Osteoblast (primary cell): ENCODE measurements around the gene IQCN. TPM values are rescaled to one million over a fixed set of nuclear protein-coding genes. Genes with fewer than 3 reads are reported as not detected.

Experiments used
- DNase-seq: peaks from one replicate; pipeline ENCODE4 v3.0.0; 2011; ENCODE audit warnings: low spot score, mixed read lengths; ENCODE audit not compliant: insufficient read length; ENCODE audit errors: missing footprints
- H2AFZ ChIP-seq: 2 replicates; pipeline ENCODE4 v1.6.0; 2011; ENCODE audit warnings: mild to moderate bottlenecking, low read length
- H3K27ac ChIP-seq: 2 replicates; pipeline ENCODE4 v1.5.1; 2011; ENCODE audit warnings: mild to moderate bottlenecking, low read depth, low read length, moderate library complexity
- H3K27me3 ChIP-seq: 2 replicates; pipeline ENCODE4 v1.6.0; 2012; ENCODE audit warnings: mild to moderate bottlenecking, control low read depth, inconsistent platforms, low read length, moderate library complexity; ENCODE audit not compliant: insufficient read depth
- H3K36me3 ChIP-seq: 2 replicates; pipeline ENCODE4 v1.5.1; 2011; ENCODE audit warnings: mild to moderate bottlenecking, low read length, control low read depth, moderate library complexity; ENCODE audit not compliant: insufficient read depth
- H3K4me1 ChIP-seq: 2 replicates; pipeline ENCODE4 v1.5.1; 2011; ENCODE audit warnings: mild to moderate bottlenecking, low read length, control low read depth, moderate library complexity; ENCODE audit not compliant: insufficient read depth
- H3K4me2 ChIP-seq: 2 replicates; pipeline ENCODE4 v1.6.0; 2011; ENCODE audit warnings: mild to moderate bottlenecking, low read length; ENCODE audit not compliant: insufficient read depth
- H3K4me3 ChIP-seq: fragments of 200-600 bp; sonication (generic); 3 replicates; pipeline ENCODE4 v1.5.1; 2012; ENCODE audit warnings: mild to moderate bottlenecking, low read length, inconsistent platforms; ENCODE audit not compliant: insufficient read depth
- H3K79me2 ChIP-seq: 2 replicates; pipeline ENCODE4 v1.6.0; 2012; ENCODE audit warnings: mild to moderate bottlenecking, low read length, control low read depth, inconsistent platforms; ENCODE audit not compliant: insufficient read depth
- H3K9me3 ChIP-seq: 2 replicates; pipeline ENCODE4 v1.5.1; 2011; ENCODE audit warnings: low read depth, low read length, control low read depth
- H4K20me1 ChIP-seq: 2 replicates; pipeline ENCODE4 v1.6.0; 2012; ENCODE audit warnings: mild to moderate bottlenecking, low read length, control low read depth; ENCODE audit not compliant: insufficient read depth
- CTCF ChIP-seq: IDR thresholded peaks from 2 replicates; pipeline ENCODE4 v1.5.1; 2011; ENCODE audit warnings: mild to moderate bottlenecking, low read depth, low read length, moderate library complexity; ENCODE audit errors: extremely low read depth
- total RNA-seq: library from RNA; depleted of rRNA; stranded (reverse); fragments of >200 nt; gene quantifications from 2 replicates; pipeline ENCODE4 v1.2.3, GENCODE V29; 2012

Gene IQCN
- total RNA-seq, 1 donor: 2.5 TPM

GRCh38 chr19:18271433-18271841 lies 2.8 kb downstream of the IQCN start:
- Histone ChIP-seq H2AFZ (no peak overlapping the region), H3K4me1 (peaks cover 21% of the 10 kb centered on the region), H3K4me3 (no peak overlapping the region), H3K79me2 (peaks cover 32% of the 10 kb centered on the region), H3K4me2 (no peak overlapping the region), H4K20me1 (peaks cover 48% of the 10 kb centered on the region), H3K27me3 (no peaks in the 10 kb centered on the region), H3K27ac (no peak overlapping the region), H3K36me3 (peaks cover 15% of the 10 kb centered on the region), H3K9me3 (no peaks in the 10 kb centered on the region)
- DNase-seq: peak; percentile 35
- no peak for TF ChIP-seq CTCF

GRCh38 chr19:18270326-18270725 lies 3.9 kb downstream of the IQCN start:
- no peak overlapping the region for H3K4me3 ChIP-seq
- no peak for DNase-seq
- H3K27me3 ChIP-seq: no peaks in the 10 kb centered on the region
- no peaks in the 10 kb centered on the region for H3K9me3 ChIP-seq
- no peak for TF ChIP-seq CTCF
- peaks cover 11% of the 10 kb centered on the region for H3K4me1 ChIP-seq
- H3K27ac ChIP-seq: no peak overlapping the region
- peaks cover 38% of the 10 kb centered on the region for H4K20me1 ChIP-seq
- peaks cover 26% of the 10 kb centered on the region for H3K36me3 ChIP-seq
- H2AFZ ChIP-seq: no peak overlapping the region
- peaks cover 20% of the 10 kb centered on the region for H3K79me2 ChIP-seq
- H3K4me2 ChIP-seq: no peak overlapping the region

GRCh38 chr19:18269070-18269723 lies 5.1 kb downstream of the IQCN start:
- no peaks in the 10 kb centered on the region for H3K9me3 ChIP-seq
- H2AFZ ChIP-seq: no peak overlapping the region
- H3K4me1 ChIP-seq: no peaks in the 10 kb centered on the region
- peak; percentile 85 for DNase-seq
- peaks cover 30% of the 10 kb centered on the region for H4K20me1 ChIP-seq
- peaks cover 32% of the 10 kb centered on the region for H3K36me3 ChIP-seq
- H3K27ac ChIP-seq: no peak overlapping the region
- peaks cover 12% of the 10 kb centered on the region for H3K79me2 ChIP-seq
- no peaks in the 10 kb centered on the region for H3K27me3 ChIP-seq
- H3K4me2 ChIP-seq: no peak overlapping the region
- H3K4me3 ChIP-seq: no peak overlapping the region
- TF ChIP-seq CTCF: no peak

- peak; percentile 66 for DNase-seq
- H3K4me2 ChIP-seq: no peak overlapping the region
- peaks cover 40% of the 10 kb centered on the region for H4K20me1 ChIP-seq
- H3K27me3 ChIP-seq: no peaks in the 10 kb centered on the region
- H2AFZ ChIP-seq: no peak overlapping the region
- no peak overlapping the region for H3K27ac ChIP-seq
- peaks cover 2% of the 10 kb centered on the region for H3K79me2 ChIP-seq
- peaks cover 32% of the 10 kb centered on the region for H3K36me3 ChIP-seq
- H3K4me1 ChIP-seq: no peaks in the 10 kb centered on the region
- no peak for TF ChIP-seq CTCF
- H3K4me3 ChIP-seq: no peak overlapping the region
- H3K9me3 ChIP-seq: no peaks in the 10 kb centered on the region
These were observed 7.2 kb downstream of the IQCN start for GRCh38 chr19:18266771-18267686.
